LNCaP clone FGC (cell line): ENCODE measurements around the gene FAM229A.

Source experiments
- DNase-seq: peaks from one replicate; pipeline ENCODE4 v3.0.0-alpha.2; 2011; ENCODE audit warnings: low read depth
- H3K4me3 ChIP-seq: 2 replicates; pipeline ENCODE4 v1.5.1; 2011; ENCODE audit warnings: mild to moderate bottlenecking, low read depth, low read length, control low read depth
- TF ChIP-seq, protein P1 (sequence below): IDR thresholded peaks from 2 replicates; pipeline ENCODE4 v1.5.1; 2012; ENCODE audit warnings: mild to moderate bottlenecking; ENCODE audit not compliant: control insufficient read depth, insufficient read depth; ENCODE audit errors: extremely low read depth

FAM229A gene

DNA sequence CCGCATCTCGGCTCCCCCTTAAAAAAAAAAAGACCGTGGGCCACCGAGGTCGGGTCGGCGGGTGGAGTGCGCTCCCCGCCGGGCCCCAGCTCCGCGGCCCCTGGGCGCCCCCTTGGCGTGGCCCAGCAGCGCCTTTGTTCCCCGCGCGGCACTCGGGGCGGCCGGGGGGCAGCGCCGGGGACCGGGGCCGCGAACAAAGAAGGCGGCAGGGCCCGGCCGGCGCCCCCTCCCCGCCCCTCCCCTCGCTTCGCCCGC is 26.8 kb downstream of the FAM229A start:
- no peak for DNase-seq
- peak overlapping the region; percentile 78 for H3K4me3 ChIP-seq
- TF ChIP-seq, protein P1, sequence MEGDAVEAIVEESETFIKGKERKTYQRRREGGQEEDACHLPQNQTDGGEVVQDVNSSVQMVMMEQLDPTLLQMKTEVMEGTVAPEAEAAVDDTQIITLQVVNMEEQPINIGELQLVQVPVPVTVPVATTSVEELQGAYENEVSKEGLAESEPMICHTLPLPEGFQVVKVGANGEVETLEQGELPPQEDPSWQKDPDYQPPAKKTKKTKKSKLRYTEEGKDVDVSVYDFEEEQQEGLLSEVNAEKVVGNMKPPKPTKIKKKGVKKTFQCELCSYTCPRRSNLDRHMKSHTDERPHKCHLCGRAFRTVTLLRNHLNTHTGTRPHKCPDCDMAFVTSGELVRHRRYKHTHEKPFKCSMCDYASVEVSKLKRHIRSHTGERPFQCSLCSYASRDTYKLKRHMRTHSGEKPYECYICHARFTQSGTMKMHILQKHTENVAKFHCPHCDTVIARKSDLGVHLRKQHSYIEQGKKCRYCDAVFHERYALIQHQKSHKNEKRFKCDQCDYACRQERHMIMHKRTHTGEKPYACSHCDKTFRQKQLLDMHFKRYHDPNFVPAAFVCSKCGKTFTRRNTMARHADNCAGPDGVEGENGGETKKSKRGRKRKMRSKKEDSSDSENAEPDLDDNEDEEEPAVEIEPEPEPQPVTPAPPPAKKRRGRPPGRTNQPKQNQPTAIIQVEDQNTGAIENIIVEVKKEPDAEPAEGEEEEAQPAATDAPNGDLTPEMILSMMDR, result no peak

DNA sequence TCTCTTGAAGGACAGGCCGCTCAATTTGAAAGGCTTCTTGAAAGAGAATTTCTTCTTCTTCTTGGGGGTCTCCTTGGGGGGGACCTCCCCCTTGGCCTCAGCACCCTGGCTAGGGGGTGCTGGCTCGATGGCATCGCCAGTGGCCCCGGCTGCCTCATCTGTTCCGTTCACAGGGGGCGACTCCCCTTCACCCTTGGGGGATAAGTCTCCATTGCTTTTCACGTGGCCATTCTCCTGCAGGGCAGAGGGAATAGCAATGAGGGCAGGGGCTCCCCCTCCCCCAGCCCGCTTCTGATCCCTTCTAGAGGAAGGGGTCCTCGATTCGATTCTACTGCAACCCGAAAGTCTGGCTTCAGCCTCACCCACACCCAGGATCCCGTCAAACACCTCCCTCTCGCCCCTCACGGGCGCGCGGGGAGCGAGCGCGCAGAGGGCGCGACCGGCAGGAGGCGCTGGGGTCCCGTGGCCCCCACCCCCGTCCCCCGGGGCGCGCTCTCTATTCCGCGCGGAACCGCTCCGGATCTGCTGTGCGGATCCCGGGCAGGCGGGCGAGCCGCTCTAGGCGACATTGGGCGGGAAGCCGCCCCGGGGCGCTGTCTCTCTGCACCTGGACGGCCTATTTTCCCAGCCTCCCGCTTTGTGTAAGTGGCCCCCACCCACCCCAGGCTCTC is 27.3 kb downstream of the FAM229A start:
- TF ChIP-seq, protein P1, result peak; percentile 60
- H3K4me3 ChIP-seq, result peak overlapping the region; percentile 78
- no peak for DNase-seq

- DNase-seq, result no peak
Observed at GRCh38 chr1:32334274-32334861, 27.9 kb downstream of the FAM229A start.

DNA sequence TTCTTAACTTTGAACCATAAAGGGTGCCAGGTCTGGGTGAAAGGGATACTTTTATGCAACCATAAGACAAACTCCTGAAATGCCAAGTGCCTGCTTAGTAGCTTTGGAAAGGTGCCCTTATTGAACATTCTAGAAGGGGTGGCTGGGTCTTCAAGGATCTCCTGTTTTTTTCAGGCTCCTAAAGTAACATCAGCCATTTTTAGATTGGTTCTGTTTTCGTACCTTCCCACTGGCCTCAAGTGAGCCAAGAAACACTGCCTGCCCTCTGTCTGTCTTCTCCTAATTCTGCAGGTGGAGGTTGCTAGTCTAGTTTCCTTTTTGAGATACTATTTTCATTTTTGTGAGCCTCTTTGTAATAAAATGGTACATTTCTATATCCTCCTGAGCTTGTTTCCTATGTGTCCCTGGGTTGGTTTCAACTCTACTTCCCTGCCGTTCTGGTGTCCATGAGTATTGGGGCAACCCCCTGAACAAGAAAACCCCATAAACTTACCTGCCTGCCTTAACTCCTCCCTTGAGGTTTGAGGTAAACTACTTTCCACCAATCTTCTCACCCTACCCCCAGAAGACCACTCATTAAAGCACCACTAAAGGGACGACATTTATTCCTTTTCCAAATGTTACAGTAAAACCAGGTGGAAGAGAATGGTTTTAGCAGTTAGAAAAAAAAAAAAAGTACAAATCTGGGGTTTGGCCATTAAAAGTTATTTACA is 28.9 kb downstream of the FAM229A start:
- TF ChIP-seq, protein P1, result no peak
- no peak for DNase-seq
- H3K4me3 ChIP-seq, result no peak overlapping the region

More at GRCh38 chr1:32334274-32334861, 27.9 kb downstream of the FAM229A start:
- H3K4me3 ChIP-seq, result peak overlapping the region; percentile 78
- TF ChIP-seq, protein P1, result no peak

- no peak overlapping the region for H3K4me3 ChIP-seq
- TF ChIP-seq, protein P1, result no peak
- DNase-seq, result no peak
Observed at GRCh38 chr1:32332290-32333079, 29.8 kb downstream of the FAM229A start.

GRCh38 chr1:32331549-32331948 is 30.7 kb downstream of the FAM229A start:
- TF ChIP-seq, protein P1, result no peak
- DNase-seq, result no peak
- H3K4me3 ChIP-seq, result no peak overlapping the region
